Astrocyte (in vitro differentiated cells and primary cell): ENCODE data around the gene CAMK1D. TPM values are rescaled to one million over a fixed set of nuclear protein-coding genes. Genes with fewer than 3 reads are reported as not detected.
A peak's percentile ranks its signal among the peaks of the same experiment; 100 is the strongest.
"Not testable (repeated sequence)": the region's sequence is repeated elsewhere in the genome, so short reads cannot be mapped to it uniquely, and the experiment has no call there.

Experiments
- DNase-seq: peaks from one replicate; pipeline ENCODE4 v3.0.0-alpha.2; 2010; ENCODE audit warnings: low read depth
- FAIRE-seq: peaks from 2 replicates; lab custom pipeline; 2011; peaks lifted over from hg19 to GRCh38; lab: Jason Lieb, UNC
- H2AFZ ChIP-seq: 2 replicates; pipeline ENCODE4 v1.6.0; 2012; ENCODE audit warnings: low read depth, low read length, inconsistent platforms
- H3K27ac ChIP-seq: 2 replicates; pipeline ENCODE4 v1.5.1; 2011; ENCODE audit warnings: low read depth, low read length, inconsistent platforms
- H3K27me3 ChIP-seq: 2 replicates; pipeline ENCODE4 v1.6.0; 2011; ENCODE audit warnings: low read length, inconsistent platforms; ENCODE audit not compliant: insufficient read depth
- H3K36me3 ChIP-seq: 2 replicates; pipeline ENCODE4 v1.5.1; 2011; ENCODE audit warnings: low read length, inconsistent platforms; ENCODE audit not compliant: insufficient read depth
- H3K4me1 ChIP-seq: 2 replicates; pipeline ENCODE4 v1.5.1; 2011; ENCODE audit warnings: low read length, inconsistent platforms; ENCODE audit not compliant: insufficient read depth
- H3K4me2 ChIP-seq: 2 replicates; pipeline ENCODE4 v1.6.0; 2012; ENCODE audit warnings: low read length, inconsistent platforms
- H3K4me3 ChIP-seq: 2 replicates; pipeline ENCODE4 v1.5.1; 2011; ENCODE audit warnings: low read depth, mild to moderate bottlenecking, low read length, inconsistent platforms; ENCODE audit not compliant: insufficient read depth
- H3K79me2 ChIP-seq: 2 replicates; pipeline ENCODE4 v1.6.0; 2012; ENCODE audit warnings: mild to moderate bottlenecking, low read length, inconsistent platforms; ENCODE audit not compliant: insufficient read depth
- H3K9ac ChIP-seq: 2 replicates; pipeline ENCODE4 v1.6.0; 2012; ENCODE audit warnings: mild to moderate bottlenecking, low read length, inconsistent platforms
- H3K9me3 ChIP-seq: 2 replicates; pipeline ENCODE4 v1.5.1; 2012; ENCODE audit warnings: low read depth, mild to moderate bottlenecking, low read length, inconsistent platforms; ENCODE audit not compliant: insufficient read depth
- H4K20me1 ChIP-seq: 2 replicates; pipeline ENCODE4 v1.6.0; 2012; ENCODE audit warnings: low read length, inconsistent platforms; ENCODE audit not compliant: insufficient read depth
- H3K27ac Mint-ChIP-seq: one replicate; pipeline ENCODE4 v1.8.0; 2021; ENCODE audit warnings: mild to moderate bottlenecking, mixed read lengths; ENCODE audit not compliant: unreplicated experiment
- H3K27me3 Mint-ChIP-seq: one replicate; pipeline ENCODE4 v1.8.0; 2021; ENCODE audit warnings: low read depth, mixed read lengths; ENCODE audit not compliant: unreplicated experiment
- H3K36me3 Mint-ChIP-seq: one replicate; pipeline ENCODE4 v1.8.0; 2021; ENCODE audit warnings: low read depth, mixed read lengths; ENCODE audit not compliant: unreplicated experiment
- H3K4me1 Mint-ChIP-seq: one replicate; pipeline ENCODE4 v1.8.0; 2021; ENCODE audit warnings: low read depth, mixed read lengths; ENCODE audit not compliant: unreplicated experiment
- H3K4me3 Mint-ChIP-seq: one replicate; pipeline ENCODE4 v1.8.0; 2021; ENCODE audit warnings: mild to moderate bottlenecking, moderate library complexity, mixed read lengths; ENCODE audit not compliant: unreplicated experiment
- H3K9me3 Mint-ChIP-seq: one replicate; pipeline ENCODE4 v1.8.0; 2021; ENCODE audit warnings: mild to moderate bottlenecking, mixed read lengths; ENCODE audit not compliant: unreplicated experiment
- EZH2 ChIP-seq: IDR thresholded peaks from 2 replicates; pipeline ENCODE4 v1.6.1; 2012; ENCODE audit warnings: mild to moderate bottlenecking, low read length, inconsistent platforms; ENCODE audit not compliant: insufficient read depth
- total RNA-seq: library from RNA; stranded (reverse); gene quantifications from 2 replicates; pipeline ENCODE4 v1.2.1, GENCODE V29; 2021
- TF ChIP-seq, protein P1 (sequence below): IDR thresholded peaks from 2 replicates; pipeline ENCODE4 v1.5.1; 2011; ENCODE audit warnings: low read depth, mild to moderate bottlenecking, inconsistent platforms, low read length, moderate library complexity; ENCODE audit not compliant: insufficient read depth

CAMK1D gene
- total RNA-seq, 1 donor from 2014 or later: 23.6 TPM

DNA sequence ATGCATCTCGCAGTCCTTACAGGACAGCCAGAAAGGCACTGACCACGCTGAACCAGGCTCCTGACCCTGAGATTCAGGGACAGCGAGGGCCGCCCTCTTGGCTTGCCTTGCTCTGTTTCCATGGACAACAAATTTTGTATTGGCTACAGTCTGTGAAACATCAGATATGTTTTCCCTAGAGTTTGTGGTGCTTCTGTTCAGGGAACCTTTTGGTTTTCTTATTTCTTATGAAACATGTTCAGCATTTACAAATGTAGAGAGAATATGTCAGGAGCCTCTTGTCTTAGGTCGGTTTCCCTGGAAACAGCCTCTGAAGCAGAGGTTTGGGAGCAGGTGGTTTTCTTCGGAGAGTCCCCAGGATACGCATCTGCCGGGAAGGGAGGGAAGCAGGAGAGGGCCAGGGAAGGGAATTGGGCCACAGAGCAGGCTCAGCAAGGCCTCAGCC lies 392.0 kb downstream of the CAMK1D start:
- Histone ChIP-seq H3K36me3 (no peaks in the 10 kb centered on the region), H4K20me1 (peaks cover 5% of the 10 kb centered on the region), H3K27ac (no peak overlapping the region), H3K9ac (no peak overlapping the region), H3K79me2 (no peaks in the 10 kb centered on the region), H3K27me3 (no peaks in the 10 kb centered on the region), H3K4me3 (no peak overlapping the region), H3K9me3 (no peaks in the 10 kb centered on the region), H2AFZ (no peak overlapping the region), H3K4me2 (no peak overlapping the region), H3K4me1 (no peaks in the 10 kb centered on the region)
- peaks cover 14% of the 10 kb centered on the region for H3K27me3 Mint-ChIP-seq
- peaks cover 3% of the 10 kb centered on the region for H3K9me3 Mint-ChIP-seq
- TF ChIP-seq EZH2: no peak
- TF ChIP-seq, protein P1, sequence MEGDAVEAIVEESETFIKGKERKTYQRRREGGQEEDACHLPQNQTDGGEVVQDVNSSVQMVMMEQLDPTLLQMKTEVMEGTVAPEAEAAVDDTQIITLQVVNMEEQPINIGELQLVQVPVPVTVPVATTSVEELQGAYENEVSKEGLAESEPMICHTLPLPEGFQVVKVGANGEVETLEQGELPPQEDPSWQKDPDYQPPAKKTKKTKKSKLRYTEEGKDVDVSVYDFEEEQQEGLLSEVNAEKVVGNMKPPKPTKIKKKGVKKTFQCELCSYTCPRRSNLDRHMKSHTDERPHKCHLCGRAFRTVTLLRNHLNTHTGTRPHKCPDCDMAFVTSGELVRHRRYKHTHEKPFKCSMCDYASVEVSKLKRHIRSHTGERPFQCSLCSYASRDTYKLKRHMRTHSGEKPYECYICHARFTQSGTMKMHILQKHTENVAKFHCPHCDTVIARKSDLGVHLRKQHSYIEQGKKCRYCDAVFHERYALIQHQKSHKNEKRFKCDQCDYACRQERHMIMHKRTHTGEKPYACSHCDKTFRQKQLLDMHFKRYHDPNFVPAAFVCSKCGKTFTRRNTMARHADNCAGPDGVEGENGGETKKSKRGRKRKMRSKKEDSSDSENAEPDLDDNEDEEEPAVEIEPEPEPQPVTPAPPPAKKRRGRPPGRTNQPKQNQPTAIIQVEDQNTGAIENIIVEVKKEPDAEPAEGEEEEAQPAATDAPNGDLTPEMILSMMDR: no peak
- peaks cover 5% of the 10 kb centered on the region for H3K36me3 Mint-ChIP-seq
- peak overlapping the region; percentile 37 for H3K27ac Mint-ChIP-seq
- DNase-seq: no peak
- H3K4me3 Mint-ChIP-seq: no peak overlapping the region
- FAIRE-seq: no peak
- peaks cover 3% of the 10 kb centered on the region for H3K4me1 Mint-ChIP-seq

- peaks cover 2% of the 10 kb centered on the region for H3K36me3 Mint-ChIP-seq
- peaks cover 3% of the 10 kb centered on the region for H3K4me1 Mint-ChIP-seq
- H3K27ac Mint-ChIP-seq: no peak overlapping the region
- Histone ChIP-seq H3K4me3 (no peak overlapping the region), H3K4me1 (peaks cover 3% of the 10 kb centered on the region), H3K36me3 (no peaks in the 10 kb centered on the region), H3K27ac (no peak overlapping the region), H4K20me1 (peaks cover 5% of the 10 kb centered on the region), H3K27me3 (no peaks in the 10 kb centered on the region), H3K9ac (no peak overlapping the region), H3K9me3 (no peaks in the 10 kb centered on the region), H3K79me2 (no peaks in the 10 kb centered on the region), H3K4me2 (no peak overlapping the region), H2AFZ (no peak overlapping the region)
- no peak overlapping the region for H3K4me3 Mint-ChIP-seq
- TF ChIP-seq EZH2: no peak
- TF ChIP-seq, protein P1: no peak
- H3K27me3 Mint-ChIP-seq: peaks cover 14% of the 10 kb centered on the region
- peaks cover 6% of the 10 kb centered on the region for H3K9me3 Mint-ChIP-seq
- FAIRE-seq (no peak), DNase-seq (no peak)
Measured at GRCh38 chr10:12742771-12743170, 393.4 kb downstream of the CAMK1D start.

- H4K20me1 ChIP-seq, H2AFZ ChIP-seq, H3K4me2 ChIP-seq, H3K9me3 ChIP-seq, H3K79me2 ChIP-seq, H3K9ac ChIP-seq, H3K27ac ChIP-seq, DNase-seq, H3K36me3 ChIP-seq, H3K27me3 ChIP-seq, H3K4me3 ChIP-seq, H3K4me3 Mint-ChIP-seq, H3K9me3 Mint-ChIP-seq, H3K36me3 Mint-ChIP-seq, FAIRE-seq, H3K4me1 Mint-ChIP-seq, H3K27ac Mint-ChIP-seq: not testable (repeated sequence)
- H3K27me3 Mint-ChIP-seq: peaks cover 14% of the 10 kb centered on the region
- H3K4me1 ChIP-seq: peaks cover 10% of the 10 kb centered on the region
Measured at GRCh38 chr10:12743466-12743865, 394.1 kb downstream of the CAMK1D start.
